Activated CD4-positive, alpha-beta T cell treated with anti-CD3 and anti-CD28 coated beads, Interleukin-2, amount 50 U/mL, for 1 hour (primary cell): ENCODE data around the gene LMAN2.

Experiments used
- DNase-seq: peaks from one replicate; pipeline ENCODE4 v3.0.0-alpha.2; 2020

The LMAN2 gene, protein sequence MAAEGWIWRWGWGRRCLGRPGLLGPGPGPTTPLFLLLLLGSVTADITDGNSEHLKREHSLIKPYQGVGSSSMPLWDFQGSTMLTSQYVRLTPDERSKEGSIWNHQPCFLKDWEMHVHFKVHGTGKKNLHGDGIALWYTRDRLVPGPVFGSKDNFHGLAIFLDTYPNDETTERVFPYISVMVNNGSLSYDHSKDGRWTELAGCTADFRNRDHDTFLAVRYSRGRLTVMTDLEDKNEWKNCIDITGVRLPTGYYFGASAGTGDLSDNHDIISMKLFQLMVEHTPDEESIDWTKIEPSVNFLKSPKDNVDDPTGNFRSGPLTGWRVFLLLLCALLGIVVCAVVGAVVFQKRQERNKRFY

DNA sequence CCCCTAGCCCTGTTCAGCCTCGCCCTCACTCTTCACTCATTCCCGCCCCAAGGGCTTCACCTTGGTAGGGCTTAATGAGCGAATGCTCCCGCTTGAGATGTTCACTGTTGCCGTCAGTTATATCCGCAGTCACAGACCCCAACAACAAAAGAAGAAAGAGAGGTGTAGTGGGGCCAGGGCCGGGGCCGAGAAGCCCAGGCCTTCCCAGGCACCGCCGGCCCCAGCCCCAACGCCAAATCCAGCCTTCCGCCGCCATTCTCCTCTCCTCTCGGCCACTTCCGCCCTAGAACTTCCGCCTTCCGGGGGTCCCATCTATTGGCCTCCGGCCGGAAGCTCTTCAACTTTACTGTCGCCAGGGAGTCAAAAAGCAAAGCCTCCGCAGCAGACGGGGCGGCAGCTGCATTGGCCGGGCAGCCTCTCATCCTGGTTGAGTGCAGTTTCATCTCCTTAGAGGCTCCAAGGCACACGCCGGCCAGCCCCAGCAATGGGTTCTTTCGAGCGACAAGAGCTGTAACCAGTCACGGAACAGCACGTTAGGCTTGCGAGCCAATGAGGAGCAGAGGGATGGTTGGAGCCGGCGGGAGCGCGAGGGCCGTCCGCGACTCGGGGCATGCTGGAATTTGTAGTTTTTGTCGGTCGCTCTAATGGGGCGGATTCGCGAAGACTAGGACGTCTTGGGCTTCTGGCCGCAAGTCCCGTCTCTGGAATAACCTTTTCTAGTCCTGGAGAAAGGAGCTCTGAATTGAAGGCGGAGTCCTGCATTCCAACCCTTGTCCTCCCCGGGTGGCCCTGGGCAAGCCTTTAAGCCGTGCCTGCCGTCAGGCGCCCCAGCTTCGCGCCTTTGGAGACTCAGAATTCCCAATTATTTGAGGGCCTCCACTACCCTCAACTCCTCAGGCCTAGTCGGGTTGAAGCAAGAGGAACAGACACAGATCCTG, at the start of gene LMAN2:
LMAN2 (minus strand) TSS at position 277 of the 938 bp plus-strand sequence; CDS start at position 256, 21 bp downstream.
- DNase-seq: peak; percentile 87

DNA sequence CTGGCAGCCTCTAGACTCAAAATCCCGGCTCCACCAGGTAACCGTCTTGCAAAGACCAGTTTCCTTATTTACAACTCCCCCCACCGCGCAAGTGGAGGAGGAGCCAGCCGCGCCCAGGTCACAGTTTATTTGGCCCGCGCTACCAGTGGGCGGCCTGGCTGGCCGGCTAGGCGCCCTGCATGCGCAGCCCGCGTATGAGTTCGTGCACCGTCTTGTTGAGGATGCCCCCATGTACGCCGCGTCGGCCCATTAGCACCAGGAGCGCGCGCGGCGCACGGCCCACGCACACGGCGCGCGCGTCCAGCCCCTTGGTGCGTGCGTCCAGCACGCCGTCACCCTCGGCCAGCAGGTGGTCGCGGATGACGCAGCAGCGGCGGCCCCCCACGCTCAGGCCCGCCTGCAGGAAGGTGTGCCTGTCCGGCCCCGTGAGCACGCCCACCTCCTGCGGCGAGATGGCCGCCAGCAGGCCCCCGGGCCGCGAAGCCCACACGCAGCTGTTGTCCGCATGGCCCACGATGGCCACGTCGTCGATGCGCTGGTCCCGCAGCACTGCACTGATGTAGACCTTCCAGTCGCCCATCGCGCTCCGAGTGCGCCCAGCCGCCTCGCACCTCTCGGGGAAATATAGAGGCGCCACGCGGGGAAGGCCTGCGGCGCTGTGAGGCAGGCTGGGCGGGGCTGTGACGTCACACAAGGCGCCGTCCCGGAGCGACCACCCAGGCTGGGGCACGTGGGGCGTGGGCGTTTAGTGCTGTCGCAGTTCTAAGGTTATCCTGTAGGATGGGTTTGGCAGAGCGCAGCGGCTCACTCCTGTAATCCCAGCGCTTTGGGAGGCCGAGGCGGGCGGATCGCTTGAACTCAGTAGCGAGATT, 48.8 kb upstream of the LMAN2 start, which contains the start of gene PFN3:
PFN3 (minus strand) TSS at position 665 of the 872 bp plus-strand sequence; CDS start at position 580, 85 bp downstream.
- DNase-seq: no peak

DNA sequence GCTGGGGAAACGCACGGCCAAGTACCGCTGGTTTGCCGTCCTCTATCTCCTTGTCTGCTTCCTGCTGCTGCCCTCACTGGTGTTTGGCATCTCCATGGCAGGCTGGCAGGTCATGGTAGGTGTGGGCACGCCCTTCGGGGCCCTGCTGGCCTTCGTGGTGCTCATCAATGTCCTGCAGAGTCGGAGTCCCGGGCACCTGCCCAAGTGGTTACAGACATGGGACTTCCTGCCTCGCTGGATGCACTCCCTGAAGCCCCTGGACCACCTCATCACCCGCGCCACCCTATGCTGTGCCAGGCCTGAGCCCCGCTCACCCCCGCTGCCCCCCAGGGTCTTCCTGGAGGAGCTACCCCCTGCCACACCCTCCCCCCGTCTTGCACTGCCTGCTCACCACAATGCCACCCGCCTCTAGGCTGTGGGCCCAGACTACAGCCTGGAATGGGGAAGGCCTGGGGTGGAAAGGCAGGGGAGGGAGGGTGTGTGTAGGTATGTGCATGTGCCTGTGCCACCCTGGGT, 46.5 kb upstream of the LMAN2 start:
- DNase-seq: no peak

DNA sequence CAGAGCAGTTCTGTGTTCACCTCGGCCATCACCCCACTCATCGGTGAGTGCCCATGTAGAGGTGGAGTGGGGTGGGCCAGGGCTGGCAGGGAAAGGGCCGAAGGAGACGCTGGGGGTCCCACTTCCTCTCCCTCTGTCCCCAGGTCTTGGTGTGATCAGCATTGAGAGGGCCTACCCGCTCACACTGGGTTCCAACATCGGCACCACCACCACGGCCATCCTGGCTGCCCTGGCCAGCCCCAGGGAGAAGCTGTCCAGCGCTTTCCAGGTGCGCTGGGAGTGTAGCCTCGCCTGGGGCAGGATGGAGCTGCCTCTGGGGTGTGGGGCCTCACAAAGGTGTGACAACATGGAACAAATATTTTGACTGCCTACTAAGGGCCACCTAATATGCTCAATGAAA, 45.3 kb upstream of the LMAN2 start:
- DNase-seq: no peak

DNA sequence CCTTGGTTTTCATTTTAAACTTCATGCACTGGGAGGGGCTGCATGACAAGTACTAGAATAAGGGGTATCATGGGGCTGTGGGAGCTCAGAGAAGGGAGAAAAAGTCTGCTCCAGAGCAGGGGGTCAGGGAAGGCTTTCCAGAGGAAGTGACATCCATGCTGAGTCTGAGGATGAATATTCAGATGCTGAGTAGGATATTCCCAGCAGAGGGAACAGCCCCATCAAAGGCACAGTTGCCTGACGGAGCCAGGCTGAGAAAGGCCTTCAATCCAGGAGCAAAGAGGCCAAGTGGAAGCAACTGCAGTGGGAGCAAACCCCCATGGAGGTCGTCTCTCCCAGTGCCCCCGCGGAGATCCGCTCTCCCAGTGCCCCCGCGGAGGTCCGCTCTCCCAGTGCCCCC, 44.6 kb upstream of the LMAN2 start:
- no peak for DNase-seq

DNA sequence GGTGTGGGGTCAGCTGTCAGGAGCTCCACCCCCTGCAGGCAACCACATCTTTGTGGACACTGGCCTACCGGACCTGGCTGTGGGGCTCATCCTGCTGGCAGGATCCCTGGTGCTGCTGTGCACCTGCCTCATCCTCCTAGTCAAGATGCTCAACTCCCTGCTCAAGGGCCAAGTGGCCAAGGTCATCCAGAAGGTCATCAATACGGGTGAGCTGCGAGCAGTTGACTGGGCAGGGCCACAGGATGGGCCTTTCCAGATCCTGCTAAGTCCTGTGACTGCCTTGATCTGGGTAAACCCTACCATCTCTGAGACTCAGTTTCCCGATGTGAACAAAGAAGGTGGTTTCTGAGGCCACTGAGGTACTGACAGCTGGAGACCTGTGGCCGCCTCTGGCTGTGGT, 42.5 kb upstream of the LMAN2 start:
- no peak for DNase-seq

DNA sequence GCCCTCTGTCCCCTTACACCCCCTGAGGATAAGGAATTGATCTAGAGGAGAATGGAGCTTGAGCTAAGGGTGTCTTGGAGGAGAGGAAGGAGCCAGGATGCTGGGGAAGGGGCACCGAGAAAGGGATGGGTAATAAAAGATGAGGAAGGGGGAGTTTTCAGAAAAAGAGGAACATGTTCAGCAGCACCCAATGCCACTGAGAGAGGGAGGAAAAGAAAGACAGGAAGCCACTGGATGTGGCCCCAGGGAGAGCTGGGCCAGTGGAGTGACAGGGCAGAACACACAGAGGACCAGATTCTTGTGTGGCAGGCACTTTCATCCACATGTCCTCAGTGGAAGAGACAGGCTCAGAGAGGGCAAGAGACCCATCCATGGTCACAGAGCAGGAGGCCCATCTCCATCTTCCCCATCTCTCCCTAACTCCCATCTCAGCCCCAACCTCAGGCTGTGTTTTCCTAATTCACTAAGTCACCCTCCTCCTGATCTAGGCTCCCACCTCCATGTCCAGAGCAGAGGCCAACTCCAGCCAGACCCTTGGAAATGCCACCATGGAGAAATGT, 41.8 kb upstream of the LMAN2 start:
- DNase-seq: no peak

DNA sequence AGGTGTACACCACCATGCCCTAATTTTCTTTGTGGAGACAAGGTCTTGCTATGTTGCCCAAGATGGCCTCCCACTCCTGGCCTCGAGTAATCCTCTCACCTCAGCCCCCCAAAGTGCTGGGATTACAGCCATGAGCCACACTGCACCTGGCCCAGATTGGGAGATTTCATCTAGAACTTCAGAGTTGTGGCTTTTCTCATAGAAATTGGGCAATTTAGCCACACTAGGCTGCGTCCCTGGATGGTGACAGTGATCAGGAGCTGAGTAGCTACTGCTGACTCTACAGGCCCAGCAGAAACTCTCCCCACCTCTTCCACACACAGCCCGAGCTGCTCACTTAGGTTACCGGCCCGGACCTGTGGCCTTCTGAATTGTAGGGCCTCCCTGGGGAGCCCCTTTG, 41.3 kb upstream of the LMAN2 start:
- no peak for DNase-seq

DNA sequence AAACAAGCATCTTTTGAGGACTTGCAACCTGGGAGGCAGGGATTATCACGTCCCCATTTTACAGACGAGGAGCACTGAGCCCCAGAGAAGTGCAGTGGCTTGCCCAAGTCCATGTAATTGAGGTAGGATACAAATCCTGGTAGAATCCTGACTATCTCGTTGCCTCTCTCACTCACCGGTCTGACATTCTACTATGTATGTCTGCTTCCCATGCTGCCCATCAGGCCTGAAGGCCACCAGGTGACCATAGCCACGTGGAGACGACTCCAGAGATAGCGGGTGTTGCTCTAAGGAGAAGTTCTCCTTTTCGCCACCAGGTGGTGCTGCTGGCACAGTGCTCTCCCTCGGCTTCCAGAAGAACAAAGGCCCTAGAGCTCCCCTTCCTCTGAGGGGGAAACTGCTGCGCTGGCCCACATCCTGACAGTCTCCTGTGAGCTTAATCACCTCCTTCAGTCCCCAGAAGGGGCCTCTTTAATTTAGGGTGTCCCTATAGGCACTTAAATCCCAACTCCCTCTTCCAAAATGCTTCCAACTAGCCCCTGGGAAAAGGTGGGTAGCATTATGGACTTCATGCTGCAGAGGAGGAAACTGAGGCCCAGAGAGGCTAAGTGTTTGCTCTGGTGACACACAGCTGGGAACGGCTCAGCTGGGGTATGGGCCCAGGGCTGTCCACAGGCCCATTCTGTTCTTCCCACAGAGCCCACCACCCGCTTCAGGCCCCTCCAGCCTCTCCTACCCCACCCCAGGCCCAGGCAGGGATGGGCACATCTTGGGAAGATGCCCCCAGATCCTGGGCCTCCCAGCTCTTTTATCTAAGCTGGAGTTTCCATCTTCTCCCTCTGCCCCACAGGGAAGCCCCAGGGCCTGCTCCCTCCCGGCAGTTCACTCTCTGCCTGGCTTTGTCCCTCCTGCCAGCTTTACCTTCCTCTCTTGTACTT, 39.2 kb upstream of the LMAN2 start:
- peak; percentile 86 for DNase-seq

DNA sequence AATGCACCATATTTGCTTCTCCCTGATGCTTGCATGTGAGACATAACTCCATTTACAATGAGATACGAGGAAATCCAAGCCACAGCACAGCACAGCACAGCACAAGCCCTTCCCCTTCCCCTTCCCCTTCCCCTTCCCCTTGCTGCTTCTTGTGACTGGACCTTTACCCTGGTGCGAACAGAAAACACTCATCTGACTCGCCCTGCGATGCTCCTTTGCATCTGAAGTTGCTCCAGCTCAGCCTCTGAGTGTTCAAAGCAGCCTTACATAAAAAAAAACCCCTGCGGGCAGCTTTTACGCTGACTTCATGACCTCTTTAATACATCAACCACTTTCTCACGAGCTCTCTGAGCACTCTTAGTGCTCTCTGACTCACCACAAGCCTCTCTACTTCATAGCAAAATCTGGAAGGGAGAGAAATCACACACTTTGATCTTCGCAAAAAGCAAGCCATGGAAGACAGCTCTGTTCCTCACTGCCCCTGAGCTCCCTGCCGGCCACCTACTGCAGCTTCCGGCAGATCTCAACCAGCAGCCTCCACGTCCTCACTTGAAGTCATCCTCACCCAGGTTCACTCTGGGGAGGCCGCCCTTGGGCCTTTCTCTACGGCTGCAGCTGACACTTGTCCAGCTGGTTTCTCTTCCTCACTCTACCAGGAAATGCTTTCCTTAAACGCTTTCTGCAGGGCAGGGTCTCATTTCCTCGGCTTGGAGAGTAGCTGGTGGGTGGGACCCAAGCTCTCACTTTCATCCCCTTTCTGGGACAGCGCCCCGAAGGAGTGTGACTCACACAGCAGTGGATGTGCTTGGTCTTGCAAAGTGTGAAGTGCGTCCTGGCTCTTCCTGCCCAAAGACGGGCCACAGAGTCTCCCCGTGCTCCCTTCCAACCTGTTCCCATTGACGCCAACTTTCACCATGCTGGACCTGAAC, 38.0 kb upstream of the LMAN2 start:
- DNase-seq: peak; percentile 46

DNA sequence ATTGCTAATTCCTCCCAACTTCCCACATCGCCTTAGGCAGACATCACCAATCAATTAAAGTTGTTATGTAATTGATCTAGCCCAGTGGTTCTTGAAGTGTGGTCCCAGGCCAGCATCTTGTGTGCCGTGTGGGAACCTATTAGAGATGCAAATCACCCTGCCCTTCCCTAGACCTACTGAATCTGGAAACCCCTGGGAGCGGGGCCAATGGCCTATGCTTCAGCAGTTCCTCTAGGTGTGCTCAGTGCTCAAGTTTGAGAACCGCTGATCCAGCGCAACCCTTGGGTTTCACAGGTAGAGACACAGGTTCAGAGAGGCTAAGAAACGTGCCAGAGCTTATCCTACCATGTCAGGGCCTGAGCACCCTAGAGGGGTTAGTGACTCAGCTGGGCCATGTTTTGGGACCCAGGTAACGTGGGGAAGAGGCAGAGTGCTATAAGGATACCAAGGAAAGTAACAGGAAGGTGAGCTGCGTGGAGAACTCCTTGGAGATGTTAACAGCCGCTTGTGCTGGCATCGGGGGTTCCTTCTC, 37.1 kb upstream of the LMAN2 start:
- DNase-seq: no peak

DNA sequence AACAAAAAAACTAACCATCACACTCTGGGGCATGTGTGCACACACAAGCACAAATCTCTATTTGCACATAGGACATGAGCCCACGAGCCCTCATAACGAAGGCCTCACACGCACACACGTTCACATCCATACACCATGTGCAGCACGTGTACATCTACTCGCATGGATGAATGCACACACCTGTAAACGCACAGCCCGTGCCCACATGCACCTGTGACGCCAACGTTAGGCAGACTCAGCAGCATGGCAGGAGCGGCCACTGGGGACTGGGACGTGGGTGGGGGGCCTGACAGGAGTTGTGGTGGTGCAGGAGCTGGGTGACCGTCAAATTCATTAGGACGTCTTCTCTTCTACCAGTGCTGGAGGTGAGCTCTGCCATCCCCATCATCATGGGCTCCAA, 35.9 kb upstream of the LMAN2 start:
- no peak for DNase-seq

DNA sequence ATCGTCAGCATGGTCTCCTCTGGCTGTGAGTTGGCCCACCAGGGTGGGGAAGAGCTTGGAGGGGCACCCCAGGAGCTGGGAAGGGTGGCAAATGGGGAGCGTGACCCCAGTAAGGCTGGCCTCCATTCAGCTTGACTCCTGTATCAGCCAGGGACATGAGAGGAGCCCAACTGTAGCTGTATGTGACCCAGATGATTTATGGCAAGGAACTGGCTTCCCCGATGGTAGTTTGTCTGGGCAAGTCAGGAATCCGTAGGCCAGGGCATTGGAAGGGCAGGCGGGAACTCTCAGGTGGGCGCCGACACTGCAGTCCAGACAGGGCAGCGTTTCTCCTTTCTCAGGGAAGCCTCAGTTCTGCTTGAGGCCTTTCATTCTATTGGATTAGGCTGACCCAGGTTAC, 35.1 kb upstream of the LMAN2 start:
- DNase-seq: no peak

DNA sequence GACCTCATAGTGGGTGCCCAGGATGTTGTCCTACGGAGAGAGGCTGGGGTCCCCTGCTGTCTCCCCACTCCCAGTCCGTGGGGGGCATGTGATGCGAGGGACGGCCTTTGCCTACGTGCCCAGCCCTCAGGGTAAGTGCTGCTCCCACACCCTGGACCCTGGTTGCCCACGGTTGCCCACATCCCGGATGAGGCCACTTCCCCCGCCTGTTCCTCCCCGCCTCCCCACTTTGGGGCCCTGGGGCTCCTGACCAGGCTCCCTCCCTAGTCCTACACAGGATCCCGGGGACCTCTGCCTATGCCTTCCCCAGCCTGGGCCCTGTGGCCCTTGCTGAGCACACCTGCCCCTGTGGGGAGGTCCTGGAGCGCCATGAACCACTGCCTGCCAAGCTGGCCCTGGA, 34.3 kb upstream of the LMAN2 start:
- DNase-seq: no peak

DNA sequence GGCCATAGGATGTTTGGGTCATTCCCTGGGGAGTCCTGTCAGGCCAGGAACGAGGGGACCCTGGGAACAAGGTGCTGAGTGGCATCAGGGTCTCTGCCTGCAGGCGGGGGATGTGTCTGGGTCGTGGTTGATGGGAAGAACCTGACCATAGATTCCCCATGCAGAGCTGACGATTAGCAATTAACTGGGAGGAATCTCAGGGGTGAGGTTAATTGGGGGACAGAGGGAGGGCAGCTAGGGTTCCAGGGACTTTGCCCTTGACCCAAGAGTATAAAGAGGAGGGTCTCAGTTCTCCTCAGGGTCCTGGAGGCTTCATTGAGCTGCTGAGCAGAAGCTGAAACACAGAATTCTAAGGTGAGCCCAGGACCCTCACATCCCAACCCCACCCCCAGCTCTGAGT, 32.7 kb upstream of the LMAN2 start, which contains the start of gene SLC34A1:
SLC34A1 (plus strand) TSS at position 301 of the 400 bp plus-strand sequence. CDS start 1,308 bp downstream, outside the sequence.
- DNase-seq: no peak

DNA sequence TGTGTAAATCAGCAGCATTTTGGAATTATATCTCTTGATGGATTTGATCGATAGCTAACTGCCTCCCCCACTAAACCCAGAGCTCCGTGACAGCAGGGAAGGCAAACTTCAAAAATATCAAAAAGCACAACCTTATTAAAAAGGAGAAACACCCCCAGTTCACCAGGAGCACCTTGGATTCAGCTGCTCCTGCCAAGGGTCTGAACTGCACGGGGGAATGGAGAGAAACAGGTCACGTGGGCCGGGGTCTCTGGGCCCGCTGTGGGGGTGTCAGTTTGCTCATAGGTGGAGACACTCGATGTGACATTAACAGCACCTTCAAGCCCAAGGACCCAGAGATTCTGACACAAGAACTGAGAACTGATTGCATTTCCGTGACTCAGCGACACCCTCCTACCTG, 31.7 kb upstream of the LMAN2 start:
- DNase-seq: no peak

DNA sequence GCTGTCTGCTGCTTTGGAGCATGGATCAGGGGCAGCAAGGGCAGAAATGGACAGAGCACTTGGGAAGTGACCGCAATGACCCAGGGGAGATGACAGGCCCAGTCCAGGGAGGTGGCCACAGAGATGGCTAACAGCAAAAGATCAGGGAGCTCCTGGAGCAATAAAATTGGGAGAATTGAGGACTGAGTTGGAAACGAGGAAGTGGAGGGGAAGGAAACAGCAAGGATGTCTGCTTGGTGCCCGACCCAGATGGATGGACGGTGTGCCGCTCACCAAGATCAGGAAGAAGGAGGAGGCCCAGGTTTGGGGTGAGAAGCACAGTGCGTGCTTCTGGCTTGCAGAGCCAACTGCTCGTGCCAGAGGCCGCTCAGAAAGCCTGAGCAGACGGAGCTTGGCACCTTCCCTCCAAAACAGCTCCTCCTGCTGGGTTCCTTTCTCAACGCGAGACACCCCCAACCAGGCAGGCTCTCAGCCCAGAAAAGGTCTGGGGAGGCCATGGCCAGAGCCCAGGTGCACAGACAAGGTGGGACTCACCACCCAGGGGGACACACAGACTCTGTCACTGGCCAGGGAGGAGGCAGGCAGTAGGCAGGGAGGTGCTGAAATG, 31.1 kb upstream of the LMAN2 start:
- DNase-seq: no peak

DNA sequence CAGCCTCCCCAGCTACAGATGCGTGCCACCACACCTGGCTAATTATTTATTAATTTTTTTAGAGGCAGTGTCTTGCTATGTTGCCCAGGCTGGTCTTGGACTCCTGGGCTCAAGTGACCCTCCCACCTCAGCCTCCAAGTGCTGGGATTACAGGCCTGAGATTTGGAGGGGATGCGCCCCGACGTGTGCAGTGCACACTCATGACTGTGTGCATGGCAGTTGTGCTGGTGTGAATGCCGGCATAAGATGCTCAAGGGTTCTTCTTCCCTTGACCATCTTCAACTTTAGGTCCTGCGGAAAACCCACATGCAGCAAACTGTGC, 29.3 kb upstream of the LMAN2 start:
- DNase-seq: no peak
